ENCODE measurements around the gene RBM38.
"Not testable (repeated sequence)": the region's sequence is repeated elsewhere in the genome, so short reads cannot be mapped to it uniquely, and the experiment has no call there.

RBM38 gene

GRCh38 chr20:57390604-57391438, at the start of gene RBM38:
Gene RBM38 (plus strand): TSS chr20:57391396. CDS start chr20:57391582, 186 bp downstream.
- CTCF ChIA-PET, result interaction anchor here (1.1 to 1.9 kb wide), 8 partner anchors 9 to 108 kb away, joined by 3 to 8 read pairs (median 5); no protein-coding TSS in a partner anchor
- peaks cover 49% of the 10 kb centered on the region for H3K4me1 Mint-ChIP-seq
- H3K36me3 Mint-ChIP-seq, result peaks cover 37% of the 10 kb centered on the region
- peak; percentile 80 for DNase-seq
- H3K9me3 Mint-ChIP-seq, result no peaks in the 10 kb centered on the region
- peak within 1 kb of the TSS; percentile 95 for H3K27ac Mint-ChIP-seq
- H3K27me3 Mint-ChIP-seq, result no peaks in the 10 kb centered on the region
- peak within 1 kb of the TSS; percentile 97 for H3K4me3 Mint-ChIP-seq

- no peaks in the 10 kb centered on the region for H3K4me1 Mint-ChIP-seq
- H3K27me3 Mint-ChIP-seq, result peaks cover 8% of the 10 kb centered on the region
- H3K36me3 Mint-ChIP-seq, result no peaks in the 10 kb centered on the region
- no peak for DNase-seq
- CTCF ChIA-PET, result no interaction called here
- H3K9me3 Mint-ChIP-seq, result no peaks in the 10 kb centered on the region
- H3K27ac Mint-ChIP-seq, result no peak overlapping the region
- no peak overlapping the region for H3K4me3 Mint-ChIP-seq
Observed at GRCh38 chr20:57341663-57342062, 49.5 kb upstream of the RBM38 start.

- Mint-ChIP-seq H3K36me3 (no peaks in the 10 kb centered on the region), H3K27ac (no peak overlapping the region), H3K27me3 (peaks cover 8% of the 10 kb centered on the region), H3K4me1 (no peaks in the 10 kb centered on the region), H3K4me3 (no peak overlapping the region), H3K9me3 (no peaks in the 10 kb centered on the region)
- CTCF ChIA-PET, result no interaction called here
- DNase-seq, result no peak
Observed at GRCh38 chr20:57342829-57343228, 48.4 kb upstream of the RBM38 start.

- Mint-ChIP-seq H3K36me3 (no peaks in the 10 kb centered on the region), H3K4me1 (no peaks in the 10 kb centered on the region), H3K27ac (no peak overlapping the region), H3K4me3 (no peak overlapping the region), H3K9me3 (no peaks in the 10 kb centered on the region), H3K27me3 (peaks cover 8% of the 10 kb centered on the region)
- peak; percentile 84 for DNase-seq
- CTCF ChIA-PET, result interaction anchor here (0.6 to 6.6 kb wide), 13 partner anchors 13 to 796 kb away, joined by 3 to 69 read pairs (median 4); no protein-coding TSS in a partner anchor
Observed at GRCh38 chr20:57346477-57346876, 44.7 kb upstream of the RBM38 start.

GRCh38 chr20:57347393-57347792, 43.8 kb upstream of the RBM38 start:
- H3K27ac Mint-ChIP-seq, result no peak overlapping the region
- H3K4me3 Mint-ChIP-seq, result no peak overlapping the region
- no peak for DNase-seq
- CTCF ChIA-PET, result interaction anchor here (1.0 to 6.6 kb wide), 3 partner anchors 256 to 797 kb away, joined by 3 to 69 read pairs (median 6); no protein-coding TSS in a partner anchor
- H3K36me3 Mint-ChIP-seq, result peaks cover 6% of the 10 kb centered on the region
- peaks cover 8% of the 10 kb centered on the region for H3K27me3 Mint-ChIP-seq
- H3K9me3 Mint-ChIP-seq, result no peaks in the 10 kb centered on the region
- H3K4me1 Mint-ChIP-seq, result peaks cover 9% of the 10 kb centered on the region

- H3K4me3 Mint-ChIP-seq, H3K27me3 Mint-ChIP-seq, H3K9me3 Mint-ChIP-seq: not testable (repeated sequence)
Observed at GRCh38 chr20:57348200-57348921, 42.8 kb upstream of the RBM38 start.

GRCh38 chr20:57348922-57349574, 42.1 kb upstream of the RBM38 start:
- not testable (repeated sequence) for H3K27me3 Mint-ChIP-seq, H3K4me3 Mint-ChIP-seq, DNase-seq, H3K9me3 Mint-ChIP-seq
- peaks cover 14% of the 10 kb centered on the region for H3K36me3 Mint-ChIP-seq
- CTCF ChIA-PET, result interaction anchor here (1.1 to 6.6 kb wide), 2 partner anchors 31 to 257 kb away, joined by 3 to 69 read pairs; no protein-coding TSS in a partner anchor
- H3K4me1 Mint-ChIP-seq, result peaks cover 21% of the 10 kb centered on the region
- peak overlapping the region; percentile 42 for H3K27ac Mint-ChIP-seq

More at GRCh38 chr20:57348200-57348921, 42.8 kb upstream of the RBM38 start:
- Mint-ChIP-seq H3K4me1 (peaks cover 18% of the 10 kb centered on the region), H3K36me3 (peaks cover 12% of the 10 kb centered on the region)
- not testable (repeated sequence) for DNase-seq, H3K27ac Mint-ChIP-seq
- CTCF ChIA-PET, result interaction anchor here (1.1 to 6.6 kb wide), 2 partner anchors 32 to 257 kb away, joined by 3 to 69 read pairs; no protein-coding TSS in a partner anchor

- H3K9me3 Mint-ChIP-seq, result no peaks in the 10 kb centered on the region
- H3K27me3 Mint-ChIP-seq, result peaks cover 8% of the 10 kb centered on the region
- H3K4me3 Mint-ChIP-seq, result peak overlapping the region; percentile 63
- peaks cover 22% of the 10 kb centered on the region for H3K36me3 Mint-ChIP-seq
- DNase-seq, result no peak
- CTCF ChIA-PET, result interaction anchor here (1.1 to 6.6 kb wide), 2 partner anchors 26 to 259 kb away, joined by 3 to 69 read pairs; no protein-coding TSS in a partner anchor
- peak overlapping the region; percentile 28 for H3K27ac Mint-ChIP-seq
- H3K4me1 Mint-ChIP-seq, result peaks cover 21% of the 10 kb centered on the region
Observed at GRCh38 chr20:57350081-57350710, 41.0 kb upstream of the RBM38 start.

- H3K9me3 Mint-ChIP-seq, DNase-seq, H3K27me3 Mint-ChIP-seq: not testable (repeated sequence)
- peak overlapping the region; percentile 93 for H3K4me3 Mint-ChIP-seq
- peaks cover 25% of the 10 kb centered on the region for H3K36me3 Mint-ChIP-seq
- peaks cover 21% of the 10 kb centered on the region for H3K4me1 Mint-ChIP-seq
- peak overlapping the region; percentile 86 for H3K27ac Mint-ChIP-seq
- CTCF ChIA-PET, result interaction anchor here (1.1 to 1.2 kb wide), 2 partner anchors 26 to 31 kb away, joined by 3 read pairs; no protein-coding TSS in a partner anchor
Observed at GRCh38 chr20:57350726-57351041, 40.5 kb upstream of the RBM38 start.

GRCh38 chr20:57351042-57351783, 40.0 kb upstream of the RBM38 start, which contains the start of gene RAE1:
Gene RAE1 (plus strand): TSS chr20:57351255. CDS start chr20:57354039, 2,784 bp downstream.
- peaks cover 28% of the 10 kb centered on the region for H3K36me3 Mint-ChIP-seq
- H3K4me1 Mint-ChIP-seq, result peaks cover 21% of the 10 kb centered on the region
- peak within 1 kb of the TSS; percentile 86 for H3K27ac Mint-ChIP-seq
- H3K4me3 Mint-ChIP-seq, result peak within 1 kb of the TSS; percentile 93
- no peaks in the 10 kb centered on the region for H3K9me3 Mint-ChIP-seq
- CTCF ChIA-PET, result interaction anchor here (0.6 to 1.2 kb wide), 4 partner anchors 25 to 87 kb away, joined by 3 to 4 read pairs (median 3); no protein-coding TSS in a partner anchor
- peak; percentile 94 for DNase-seq
- H3K27me3 Mint-ChIP-seq, result peaks cover 5% of the 10 kb centered on the region

- Mint-ChIP-seq H3K9me3 (no peaks in the 10 kb centered on the region), H3K36me3 (peaks cover 32% of the 10 kb centered on the region), H3K27me3 (peaks cover 5% of the 10 kb centered on the region), H3K27ac (no peak overlapping the region), H3K4me3 (peak overlapping the region; percentile 93), H3K4me1 (peaks cover 21% of the 10 kb centered on the region)
- CTCF ChIA-PET, result no interaction called here
- no peak for DNase-seq
Observed at GRCh38 chr20:57352305-57352704, 38.9 kb upstream of the RBM38 start.

- Mint-ChIP-seq H3K4me1 (peaks cover 21% of the 10 kb centered on the region), H3K9me3 (no peaks in the 10 kb centered on the region), H3K27ac (no peak overlapping the region), H3K4me3 (peak overlapping the region; percentile 32), H3K36me3 (peaks cover 32% of the 10 kb centered on the region), H3K27me3 (peaks cover 5% of the 10 kb centered on the region)
- CTCF ChIA-PET, result interaction anchor here (2.0 kb wide), 1 partner anchor 142 kb away, joined by 4 read pairs; no protein-coding TSS in a partner anchor
- DNase-seq, result no peak
Observed at GRCh38 chr20:57353351-57353750, 37.8 kb upstream of the RBM38 start.

- H3K36me3 Mint-ChIP-seq, result peaks cover 22% of the 10 kb centered on the region
- no peaks in the 10 kb centered on the region for H3K9me3 Mint-ChIP-seq
- H3K4me1 Mint-ChIP-seq, result no peaks in the 10 kb centered on the region
- CTCF ChIA-PET, result interaction anchor here (0.7 kb wide), 1 partner anchor 20 kb away, joined by 3 read pairs; no protein-coding TSS in a partner anchor
- H3K4me3 Mint-ChIP-seq, result no peak overlapping the region
- no peak overlapping the region for H3K27ac Mint-ChIP-seq
- no peak for DNase-seq
- H3K27me3 Mint-ChIP-seq, result no peaks in the 10 kb centered on the region
Observed at GRCh38 chr20:57361517-57361916, 29.7 kb upstream of the RBM38 start.
